ENCODE data around the gene LDLRAD4.

LDLRAD4 gene

GRCh38 chr18:13362051-13362450 is 143.5 kb downstream of the LDLRAD4 start:
- CTCF ChIA-PET = interaction anchor here (0.6 kb wide), 1 partner anchor 16 kb away, joined by 4 read pairs; no protein-coding TSS in a partner anchor

GRCh38 chr18:13362607-13363006 is 144.0 kb downstream of the LDLRAD4 start:
- ChIA-PET CTCF (interaction anchor here (0.6 kb wide), 2 partner anchors 15 to 17 kb away, joined by 3 to 4 read pairs; no protein-coding TSS in a partner anchor), POLR2A (no interaction called here)
- DNase-seq (ENCODE audit: extremely low spot score) = no peak
- no peak for TF ChIP-seq HDGF (IDR thresholded peaks at IDR 0.05; ENCODE audit: borderline replicate concordance)
- TF ChIP-seq ZNF384 (IDR thresholded peaks at IDR 0.05) = no peak
- no peak for TF ChIP-seq BHLHE40 (IDR thresholded peaks at IDR 0.05; ENCODE audit: borderline replicate concordance)
- TF ChIP-seq FOXM1 (IDR thresholded peaks at IDR 0.05; ENCODE audit: borderline replicate concordance) = no peak
- TF ChIP-seq SUZ12 (IDR thresholded peaks at IDR 0.05) = no peak
- TF ChIP-seq, protein P1, sequence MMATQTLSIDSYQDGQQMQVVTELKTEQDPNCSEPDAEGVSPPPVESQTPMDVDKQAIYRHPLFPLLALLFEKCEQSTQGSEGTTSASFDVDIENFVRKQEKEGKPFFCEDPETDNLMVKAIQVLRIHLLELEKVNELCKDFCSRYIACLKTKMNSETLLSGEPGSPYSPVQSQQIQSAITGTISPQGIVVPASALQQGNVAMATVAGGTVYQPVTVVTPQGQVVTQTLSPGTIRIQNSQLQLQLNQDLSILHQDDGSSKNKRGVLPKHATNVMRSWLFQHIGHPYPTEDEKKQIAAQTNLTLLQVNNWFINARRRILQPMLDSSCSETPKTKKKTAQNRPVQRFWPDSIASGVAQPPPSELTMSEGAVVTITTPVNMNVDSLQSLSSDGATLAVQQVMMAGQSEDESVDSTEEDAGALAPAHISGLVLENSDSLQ (IDR thresholded peaks at IDR 0.05) = no peak
- TF ChIP-seq L3MBTL2 (conservative IDR thresholded peaks at IDR 0.05) = no peak
- TF ChIP-seq CTBP1 (IDR thresholded peaks at IDR 0.05; ENCODE audit: borderline replicate concordance) = no peak
- no peak for TF ChIP-seq NFRKB (IDR thresholded peaks at IDR 0.05)
- TF ChIP-seq TARDBP (IDR thresholded peaks at IDR 0.05) = no peak
- no peak for TF ChIP-seq FOXA1 (IDR thresholded peaks at IDR 0.05)
- no peak for TF ChIP-seq SP1 (IDR thresholded peaks at IDR 0.05)
- no peak for TF ChIP-seq LEF1 (IDR thresholded peaks at IDR 0.05; ENCODE audit: borderline replicate concordance)
- TF ChIP-seq ARNT (IDR thresholded peaks at IDR 0.05) = no peak
- TF ChIP-seq FOXK2 (IDR thresholded peaks at IDR 0.05) = no peak
- TF ChIP-seq ELF4 (IDR thresholded peaks at IDR 0.05) = no peak

More at GRCh38 chr18:13362051-13362450, 143.5 kb downstream of the LDLRAD4 start:
- TF ChIP-seq, protein P1 (IDR thresholded peaks at IDR 0.05) = no peak
- no peak for TF ChIP-seq BHLHE40 (IDR thresholded peaks at IDR 0.05; ENCODE audit: borderline replicate concordance)
- TF ChIP-seq ELF4 (IDR thresholded peaks at IDR 0.05) = no peak
- no peak for TF ChIP-seq TARDBP (IDR thresholded peaks at IDR 0.05)
- no peak for TF ChIP-seq FOXK2 (IDR thresholded peaks at IDR 0.05)
- TF ChIP-seq LEF1 (IDR thresholded peaks at IDR 0.05; ENCODE audit: borderline replicate concordance) = no peak
- no peak for TF ChIP-seq NFRKB (IDR thresholded peaks at IDR 0.05)
- no peak for TF ChIP-seq SP1 (IDR thresholded peaks at IDR 0.05)
- no peak for TF ChIP-seq L3MBTL2 (conservative IDR thresholded peaks at IDR 0.05)
- TF ChIP-seq ZNF384 (IDR thresholded peaks at IDR 0.05) = no peak
- no peak for TF ChIP-seq HDGF (IDR thresholded peaks at IDR 0.05; ENCODE audit: borderline replicate concordance)
- no peak for TF ChIP-seq SUZ12 (IDR thresholded peaks at IDR 0.05)
- no peak for TF ChIP-seq ARNT (IDR thresholded peaks at IDR 0.05)
- no peak for DNase-seq (ENCODE audit: extremely low spot score)
- POLR2A ChIA-PET = no interaction called here

- ChIA-PET CTCF (interaction anchor here (0.7 kb wide), 1 partner anchor 179 kb away, joined by 3 read pairs; no protein-coding TSS in a partner anchor), POLR2A (no interaction called here)
- no peak for DNase-seq (ENCODE audit: extremely low spot score)
- TF ChIP-seq ZNF384 (IDR thresholded peaks at IDR 0.05) = no peak
- TF ChIP-seq NFRKB (IDR thresholded peaks at IDR 0.05) = no peak
- no peak for TF ChIP-seq FOXA1 (IDR thresholded peaks at IDR 0.05)
- no peak for TF ChIP-seq BHLHE40 (IDR thresholded peaks at IDR 0.05; ENCODE audit: borderline replicate concordance)
- no peak for TF ChIP-seq LEF1 (IDR thresholded peaks at IDR 0.05; ENCODE audit: borderline replicate concordance)
- TF ChIP-seq, protein P1 (IDR thresholded peaks at IDR 0.05) = no peak
- TF ChIP-seq SP1 (IDR thresholded peaks at IDR 0.05) = no peak
- TF ChIP-seq FOXM1 (IDR thresholded peaks at IDR 0.05; ENCODE audit: borderline replicate concordance) = no peak
- TF ChIP-seq CTBP1 (IDR thresholded peaks at IDR 0.05; ENCODE audit: borderline replicate concordance) = no peak
- TF ChIP-seq FOXK2 (IDR thresholded peaks at IDR 0.05) = no peak
- no peak for TF ChIP-seq SUZ12 (IDR thresholded peaks at IDR 0.05)
- no peak for TF ChIP-seq ELF4 (IDR thresholded peaks at IDR 0.05)
- no peak for TF ChIP-seq HDGF (IDR thresholded peaks at IDR 0.05; ENCODE audit: borderline replicate concordance)
- no peak for TF ChIP-seq ARNT (IDR thresholded peaks at IDR 0.05)
Measured at GRCh38 chr18:13363359-13363758, 144.8 kb downstream of the LDLRAD4 start.

DNA sequence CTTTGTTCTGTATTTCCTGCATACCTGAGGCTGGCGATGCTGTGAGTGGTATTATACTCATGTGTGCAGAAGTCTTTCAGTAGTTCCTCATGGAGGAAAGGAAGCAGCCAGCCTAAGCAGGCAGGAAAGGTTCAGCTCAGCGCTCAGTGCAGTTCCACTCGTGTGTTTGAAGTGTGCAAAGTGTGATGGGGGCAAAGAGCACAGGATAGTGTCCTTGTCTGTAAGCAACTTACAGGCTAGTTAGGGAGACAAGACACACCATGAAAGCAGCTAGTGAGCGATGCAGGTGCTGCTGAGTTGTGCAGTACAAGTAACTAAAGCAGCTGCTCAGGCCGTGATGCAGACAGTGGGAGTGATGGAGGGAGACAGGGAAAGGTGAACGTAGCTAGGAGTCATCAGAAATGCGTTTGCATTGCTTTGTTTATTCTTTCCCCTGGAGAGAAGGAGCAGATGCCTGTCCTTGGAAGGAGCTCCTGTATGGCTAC is 146.2 kb downstream of the LDLRAD4 start:
- CTCF ChIA-PET = interaction anchor here (0.8 kb wide), 1 partner anchor 17 kb away, joined by 3 read pairs; no protein-coding TSS in a partner anchor
- DNase-seq (ENCODE audit: extremely low spot score) = no peak
- TF ChIP-seq FOXA1 (IDR thresholded peaks at IDR 0.05) (no peak), ZNF384 (IDR thresholded peaks at IDR 0.05) (no peak)
- POLR2A ChIA-PET = no interaction called here

DNA sequence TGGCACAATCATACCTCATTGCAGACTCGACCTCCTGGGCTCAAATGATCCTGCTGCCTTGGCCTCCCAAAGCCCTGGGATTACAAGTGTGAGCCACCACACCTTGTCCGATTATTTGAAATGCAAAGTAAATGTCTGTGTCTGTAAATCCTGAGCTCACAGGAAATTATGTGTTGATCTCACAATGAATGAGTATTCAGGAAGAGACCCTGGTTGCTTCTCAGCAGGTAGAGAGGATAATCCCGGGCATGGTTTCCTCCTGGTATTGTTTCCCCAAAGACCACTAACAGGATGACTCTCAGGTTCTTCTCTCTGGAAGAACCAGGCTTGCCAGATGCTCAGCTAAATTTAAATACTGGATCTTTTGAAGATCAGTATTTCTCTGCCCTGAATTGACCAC is 147.6 kb downstream of the LDLRAD4 start:
- DNase-seq (ENCODE audit: extremely low spot score) = no peak
- ChIA-PET POLR2A (no interaction called here), CTCF (no interaction called here)
- no peak for TF ChIP-seq HDGF (IDR thresholded peaks at IDR 0.05; ENCODE audit: borderline replicate concordance)
- no peak for TF ChIP-seq ARNT (IDR thresholded peaks at IDR 0.05)
- TF ChIP-seq SP1 (IDR thresholded peaks at IDR 0.05) = no peak
- no peak for TF ChIP-seq FOXM1 (IDR thresholded peaks at IDR 0.05; ENCODE audit: borderline replicate concordance)
- TF ChIP-seq SUZ12 (IDR thresholded peaks at IDR 0.05) = no peak
- no peak for TF ChIP-seq L3MBTL2 (conservative IDR thresholded peaks at IDR 0.05)
- TF ChIP-seq CTBP1 (IDR thresholded peaks at IDR 0.05; ENCODE audit: borderline replicate concordance) = no peak
- TF ChIP-seq, protein P1 (IDR thresholded peaks at IDR 0.05) = no peak
- no peak for TF ChIP-seq FOXA1 (IDR thresholded peaks at IDR 0.05)
- TF ChIP-seq ZNF384 (IDR thresholded peaks at IDR 0.05) = no peak
- TF ChIP-seq TARDBP (IDR thresholded peaks at IDR 0.05) = no peak
- no peak for TF ChIP-seq LEF1 (IDR thresholded peaks at IDR 0.05; ENCODE audit: borderline replicate concordance)

Data from HEK293T (cell line).